Central memory CD8-positive, alpha-beta T cell (primary cell): ENCODE results near the gene TOMM40.
"Not testable (repeated sequence)": the region's sequence is repeated elsewhere in the genome, so short reads cannot be mapped to it uniquely, and the experiment has no call there.

Experiments
- ATAC-seq: fragments of 150-1000 bp; cut with Tn5 transposase; replicated peaks from 2 replicates; pipeline ENCODE4 v1.10.0; 2022; ENCODE audit warnings: mild to moderate bottlenecking, moderate FRiP score, moderate number of reproducible peaks; ENCODE audit not compliant: poor library complexity, severe bottlenecking; ENCODE audit errors: extremely low read depth
- DNase-seq, 2 donors: peaks; one replicate each; pipeline ENCODE4 v3.0.0; 2021; ENCODE audit warnings: low spot score in 2 of 2
- H3K27ac Mint-ChIP-seq: one replicate; pipeline ENCODE4 v1.8.0; 2022; ENCODE audit warnings: low read depth, mild to moderate bottlenecking, moderate library complexity, mixed read lengths
- H3K27me3 Mint-ChIP-seq: one replicate; pipeline ENCODE4 v1.8.0; 2022; ENCODE audit warnings: mixed read lengths
- H3K36me3 Mint-ChIP-seq: one replicate; pipeline ENCODE4 v1.8.0; 2022; ENCODE audit warnings: mild to moderate bottlenecking, moderate library complexity, mixed read lengths; ENCODE audit not compliant: insufficient read depth
- H3K4me1 Mint-ChIP-seq: one replicate; pipeline ENCODE4 v1.8.0; 2022; ENCODE audit warnings: mixed read lengths
- H3K4me3 Mint-ChIP-seq: one replicate; pipeline ENCODE4 v1.8.0; 2022; ENCODE audit warnings: mild to moderate bottlenecking, moderate library complexity, mixed read lengths
- H3K9me3 Mint-ChIP-seq: one replicate; pipeline ENCODE4 v1.8.0; 2022; ENCODE audit warnings: mixed read lengths

The TOMM40 gene

DNA sequence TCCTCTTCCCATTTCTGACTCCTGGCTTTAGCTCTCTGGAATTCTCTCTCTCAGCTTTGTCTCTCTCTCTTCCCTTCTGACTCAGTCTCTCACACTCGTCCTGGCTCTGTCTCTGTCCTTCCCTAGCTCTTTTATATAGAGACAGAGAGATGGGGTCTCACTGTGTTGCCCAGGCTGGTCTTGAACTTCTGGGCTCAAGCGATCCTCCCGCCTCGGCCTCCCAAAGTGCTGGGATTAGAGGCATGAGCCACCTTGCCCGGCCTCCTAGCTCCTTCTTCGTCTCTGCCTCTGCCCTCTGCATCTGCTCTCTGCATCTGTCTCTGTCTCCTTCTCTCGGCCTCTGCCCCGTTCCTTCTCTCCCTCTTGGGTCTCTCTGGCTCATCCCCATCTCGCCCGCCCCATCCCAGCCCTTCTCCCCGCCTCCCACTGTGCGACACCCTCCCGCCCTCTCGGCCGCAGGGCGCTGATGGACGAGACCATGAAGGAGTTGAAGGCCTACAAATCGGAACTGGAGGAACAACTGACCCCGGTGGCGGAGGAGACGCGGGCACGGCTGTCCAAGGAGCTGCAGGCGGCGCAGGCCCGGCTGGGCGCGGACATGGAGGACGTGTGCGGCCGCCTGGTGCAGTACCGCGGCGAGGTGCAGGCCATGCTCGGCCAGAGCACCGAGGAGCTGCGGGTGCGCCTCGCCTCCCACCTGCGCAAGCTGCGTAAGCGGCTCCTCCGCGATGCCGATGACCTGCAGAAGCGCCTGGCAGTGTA, 17.2 kb downstream of the TOMM40 start:
- Mint-ChIP-seq H3K4me3 (no peak overlapping the region), H3K27me3 (peaks cover 55% of the 10 kb centered on the region), H3K36me3 (peaks cover 6% of the 10 kb centered on the region), H3K4me1 (peaks cover 6% of the 10 kb centered on the region), H3K27ac (no peak overlapping the region), H3K9me3 (no peaks in the 10 kb centered on the region)
- DNase-seq (no peak), ATAC-seq (no peak)

DNA sequence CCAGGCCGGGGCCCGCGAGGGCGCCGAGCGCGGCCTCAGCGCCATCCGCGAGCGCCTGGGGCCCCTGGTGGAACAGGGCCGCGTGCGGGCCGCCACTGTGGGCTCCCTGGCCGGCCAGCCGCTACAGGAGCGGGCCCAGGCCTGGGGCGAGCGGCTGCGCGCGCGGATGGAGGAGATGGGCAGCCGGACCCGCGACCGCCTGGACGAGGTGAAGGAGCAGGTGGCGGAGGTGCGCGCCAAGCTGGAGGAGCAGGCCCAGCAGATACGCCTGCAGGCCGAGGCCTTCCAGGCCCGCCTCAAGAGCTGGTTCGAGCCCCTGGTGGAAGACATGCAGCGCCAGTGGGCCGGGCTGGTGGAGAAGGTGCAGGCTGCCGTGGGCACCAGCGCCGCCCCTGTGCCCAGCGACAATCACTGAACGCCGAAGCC, 17.8 kb downstream of the TOMM40 start:
- Mint-ChIP-seq H3K27ac (no peak overlapping the region), H3K27me3 (peaks cover 60% of the 10 kb centered on the region), H3K4me3 (no peak overlapping the region), H3K9me3 (no peaks in the 10 kb centered on the region), H3K4me1 (peaks cover 6% of the 10 kb centered on the region), H3K36me3 (peaks cover 4% of the 10 kb centered on the region)
- ATAC-seq (no peak), DNase-seq (no peak)

DNA sequence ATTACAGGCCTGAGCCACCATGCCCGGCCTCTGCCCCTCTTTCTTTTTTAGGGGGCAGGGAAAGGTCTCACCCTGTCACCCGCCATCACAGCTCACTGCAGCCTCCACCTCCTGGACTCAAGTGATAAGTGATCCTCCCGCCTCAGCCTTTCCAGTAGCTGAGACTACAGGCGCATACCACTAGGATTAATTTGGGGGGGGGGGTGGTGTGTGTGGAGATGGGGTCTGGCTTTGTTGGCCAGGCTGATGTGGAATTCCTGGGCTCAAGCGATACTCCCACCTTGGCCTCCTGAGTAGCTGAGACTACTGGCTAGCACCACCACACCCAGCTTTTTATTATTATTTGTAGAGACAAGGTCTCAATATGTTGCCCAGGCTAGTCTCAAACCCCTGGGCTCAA, 18.7 kb downstream of the TOMM40 start:
- Mint-ChIP-seq H3K4me1 (peaks cover 14% of the 10 kb centered on the region), H3K4me3 (no peak overlapping the region), H3K9me3 (no peaks in the 10 kb centered on the region), H3K27me3 (peaks cover 70% of the 10 kb centered on the region), H3K36me3 (peaks cover 2% of the 10 kb centered on the region), H3K27ac (no peak overlapping the region)
- ATAC-seq = no peak
- no peak for DNase-seq

DNA sequence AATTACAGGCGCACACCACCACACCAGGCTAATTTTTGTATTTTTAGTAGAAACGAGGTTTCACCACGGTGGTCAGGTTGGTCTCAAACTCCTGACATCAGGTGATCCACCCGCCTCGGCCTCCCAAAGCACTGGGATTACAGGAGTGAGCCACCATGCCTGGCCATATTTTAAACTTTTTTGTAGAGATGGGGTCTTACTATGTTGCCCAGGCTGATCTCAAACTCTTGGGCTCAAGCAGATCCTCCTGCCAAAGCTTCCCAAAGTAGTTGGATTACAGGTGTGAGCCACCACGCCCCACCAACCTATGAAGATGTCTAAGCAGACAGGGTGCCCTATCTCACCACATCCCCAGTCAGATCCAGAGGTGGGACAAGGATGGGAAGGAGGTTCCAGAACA, 20.8 kb downstream of the TOMM40 start:
- ATAC-seq, H3K4me3 Mint-ChIP-seq, H3K27ac Mint-ChIP-seq, H3K9me3 Mint-ChIP-seq, DNase-seq, H3K36me3 Mint-ChIP-seq: not testable (repeated sequence)
- H3K27me3 Mint-ChIP-seq = peaks cover 55% of the 10 kb centered on the region
- H3K4me1 Mint-ChIP-seq = peaks cover 11% of the 10 kb centered on the region

DNA sequence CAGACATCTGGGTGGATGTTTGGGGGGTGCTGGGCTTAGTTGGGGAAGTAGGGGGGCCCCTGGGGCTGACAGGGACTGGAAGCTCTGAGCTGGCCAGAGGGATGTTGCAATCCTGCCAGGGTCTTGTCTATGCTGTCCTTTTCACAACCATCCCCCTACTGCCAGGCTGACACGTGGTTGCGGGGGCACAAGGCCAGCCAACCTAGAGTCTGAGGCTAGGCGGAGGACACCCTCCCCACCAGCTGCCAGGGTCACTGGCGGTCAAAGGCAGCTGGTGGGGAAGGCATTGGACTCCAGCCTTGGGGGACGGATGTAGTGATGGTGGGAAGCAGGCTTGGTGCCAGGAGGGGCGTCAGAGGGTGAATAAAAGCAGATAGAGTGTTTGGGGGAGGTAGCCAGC, 21.8 kb downstream of the TOMM40 start:
- Mint-ChIP-seq H3K27me3 (peaks cover 46% of the 10 kb centered on the region), H3K36me3 (no peaks in the 10 kb centered on the region), H3K4me1 (peaks cover 11% of the 10 kb centered on the region), H3K27ac (no peak overlapping the region), H3K4me3 (no peak overlapping the region), H3K9me3 (no peaks in the 10 kb centered on the region)
- DNase-seq = no peak
- ATAC-seq = no peak

DNA sequence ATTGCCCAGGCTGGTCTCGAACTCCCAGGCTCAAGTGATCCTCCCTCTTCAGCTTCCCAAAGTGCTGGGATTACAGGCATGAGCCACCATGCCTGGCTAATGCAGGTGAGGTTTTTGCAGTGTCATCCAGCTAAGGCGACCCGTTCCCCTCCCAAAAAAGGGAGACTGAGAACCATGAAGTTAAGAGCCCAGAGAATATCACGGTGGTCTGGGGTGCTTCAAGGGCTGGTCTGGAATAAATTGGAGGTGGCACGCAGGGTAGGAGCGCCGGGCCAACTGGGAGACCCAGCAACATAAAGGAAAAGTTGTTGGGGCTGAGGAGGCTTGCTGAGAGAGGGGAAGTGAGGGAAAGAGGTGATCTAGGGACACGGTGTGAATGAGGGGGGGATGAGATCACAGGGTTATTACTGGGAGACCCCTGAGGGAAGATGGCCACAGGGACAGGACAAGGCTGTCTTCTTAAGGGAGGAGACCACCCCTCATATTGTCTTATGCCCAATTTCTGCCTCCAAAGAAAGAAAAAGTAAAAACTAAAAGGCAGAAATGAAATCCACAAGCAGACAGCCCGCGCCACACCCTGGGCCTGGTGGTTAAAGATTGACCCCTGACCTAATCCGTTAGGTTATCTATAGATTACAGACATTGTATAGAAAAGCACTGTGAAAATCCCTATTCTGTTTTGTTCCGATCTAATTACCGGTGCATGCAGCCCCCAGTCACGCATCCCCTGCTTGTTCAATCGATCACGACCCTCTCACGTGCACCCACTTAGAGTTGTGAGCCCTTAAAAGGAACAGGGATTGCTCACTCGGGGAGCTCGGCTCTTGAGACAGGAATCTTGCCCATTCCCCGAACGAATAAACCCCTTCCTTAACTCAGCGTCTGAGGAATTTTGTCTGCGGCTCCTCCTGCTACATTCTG, 22.7 kb downstream of the TOMM40 start:
- not testable (repeated sequence) for H3K36me3 Mint-ChIP-seq, DNase-seq, ATAC-seq, H3K27ac Mint-ChIP-seq, H3K9me3 Mint-ChIP-seq
- Mint-ChIP-seq H3K4me3 (peak overlapping the region; percentile 84), H3K4me1 (peaks cover 11% of the 10 kb centered on the region), H3K27me3 (peaks cover 46% of the 10 kb centered on the region)

DNA sequence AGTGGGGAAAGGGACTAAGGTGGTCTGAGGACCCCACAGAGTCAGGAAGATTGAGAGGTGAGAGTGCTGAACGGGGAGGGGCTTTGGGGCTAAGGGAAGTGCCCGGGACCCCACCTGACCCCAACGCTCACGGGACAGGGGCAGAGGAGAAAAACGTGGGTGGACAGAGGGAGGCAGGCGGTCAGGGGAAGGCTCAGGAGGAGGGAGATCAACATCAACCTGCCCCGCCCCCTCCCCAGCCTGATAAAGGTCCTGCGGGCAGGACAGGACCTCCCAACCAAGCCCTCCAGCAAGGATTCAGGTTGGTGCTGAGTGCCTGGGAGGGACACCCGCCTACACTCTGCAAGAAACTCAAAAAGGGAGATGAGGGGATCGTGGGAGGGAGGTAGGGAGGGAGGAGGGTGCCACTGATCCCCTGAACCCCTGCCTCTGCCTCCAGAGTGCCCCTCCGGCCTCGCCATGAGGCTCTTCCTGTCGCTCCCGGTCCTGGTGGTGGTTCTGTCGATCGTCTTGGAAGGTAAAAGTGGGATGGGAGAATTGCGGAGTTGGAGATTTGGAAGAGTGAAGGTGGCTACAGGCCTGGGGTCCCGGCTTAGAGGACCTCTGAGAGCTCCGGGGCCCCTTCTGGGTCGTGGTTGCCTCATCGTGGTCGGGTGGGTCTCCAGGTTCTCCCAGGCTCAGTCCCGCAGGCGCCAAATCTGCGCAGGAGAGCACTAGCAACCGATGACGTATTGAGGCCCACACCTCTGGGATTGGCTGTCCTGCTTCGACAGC, 23.6 kb downstream of the TOMM40 start, which contains the start of gene APOC1:
Gene APOC1 (plus strand): TSS at position 176 of the 774 bp plus-strand sequence. CDS start 284 bp downstream, at position 460.
- not testable (repeated sequence) for H3K9me3 Mint-ChIP-seq, H3K27ac Mint-ChIP-seq, H3K36me3 Mint-ChIP-seq
- H3K27me3 Mint-ChIP-seq = peaks cover 46% of the 10 kb centered on the region
- ATAC-seq = peak; percentile 83
- H3K4me1 Mint-ChIP-seq = peaks cover 11% of the 10 kb centered on the region
- peak; percentile 45 to 49 for DNase-seq
- peak within 1 kb of the TSS; percentile 84 for H3K4me3 Mint-ChIP-seq

DNA sequence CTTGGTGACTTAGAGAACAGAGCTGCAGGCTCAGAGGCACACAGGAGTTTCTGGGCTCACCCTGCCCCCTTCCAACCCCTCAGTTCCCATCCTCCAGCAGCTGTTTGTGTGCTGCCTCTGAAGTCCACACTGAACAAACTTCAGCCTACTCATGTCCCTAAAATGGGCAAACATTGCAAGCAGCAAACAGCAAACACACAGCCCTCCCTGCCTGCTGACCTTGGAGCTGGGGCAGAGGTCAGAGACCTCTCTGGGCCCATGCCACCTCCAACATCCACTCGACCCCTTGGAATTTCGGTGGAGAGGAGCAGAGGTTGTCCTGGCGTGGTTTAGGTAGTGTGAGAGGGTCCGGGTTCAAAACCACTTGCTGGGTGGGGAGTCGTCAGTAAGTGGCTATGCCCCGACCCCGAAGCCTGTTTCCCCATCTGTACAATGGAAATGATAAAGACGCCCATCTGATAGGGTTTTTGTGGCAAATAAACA, 33.2 kb downstream of the TOMM40 start:
- H3K9me3 Mint-ChIP-seq = no peaks in the 10 kb centered on the region
- ATAC-seq (no peak), DNase-seq (no peak)
- H3K4me1 Mint-ChIP-seq = peaks cover 6% of the 10 kb centered on the region
- no peak overlapping the region for H3K27ac Mint-ChIP-seq
- no peak overlapping the region for H3K4me3 Mint-ChIP-seq
- H3K36me3 Mint-ChIP-seq = no peaks in the 10 kb centered on the region
- peaks cover 36% of the 10 kb centered on the region for H3K27me3 Mint-ChIP-seq

DNA sequence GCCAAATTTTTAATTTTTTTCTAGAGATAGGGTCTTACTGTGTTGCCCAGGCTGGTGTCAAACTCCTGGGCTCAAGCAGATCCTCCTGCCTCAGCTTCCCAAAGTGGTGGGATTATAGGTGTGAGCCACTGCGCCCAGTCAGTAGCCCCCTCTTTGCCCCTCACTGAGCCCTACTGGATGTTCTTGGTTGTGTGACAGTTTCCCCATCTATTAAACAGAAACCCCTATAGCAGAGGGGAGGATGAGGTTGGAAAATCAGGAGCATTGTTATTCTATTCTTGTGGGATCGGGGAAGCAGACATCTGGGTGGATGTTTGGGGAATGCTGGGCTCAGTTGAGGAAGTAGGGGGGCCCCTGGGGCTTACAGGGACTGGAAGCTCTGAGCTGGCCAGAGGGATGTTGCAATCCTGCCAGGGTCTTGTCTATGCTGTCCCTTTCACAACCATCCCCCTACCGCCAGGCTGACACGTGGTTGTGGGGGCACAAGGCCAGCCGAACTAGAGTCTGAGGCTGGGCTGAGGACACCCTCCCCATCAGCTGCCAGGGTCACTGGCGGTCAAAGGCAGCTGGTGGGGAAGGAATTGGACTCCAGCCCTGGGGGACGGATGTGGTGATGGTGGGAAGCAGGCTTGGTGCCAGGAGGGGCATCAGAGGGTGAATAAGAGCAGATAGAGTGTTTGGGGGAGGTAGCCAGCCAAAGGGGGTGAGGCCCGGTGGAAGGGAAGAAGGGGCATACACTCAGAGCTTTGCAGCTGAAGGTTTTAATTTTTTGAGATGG, 34.2 kb downstream of the TOMM40 start:
- Mint-ChIP-seq H3K4me3 (no peak overlapping the region), H3K9me3 (no peaks in the 10 kb centered on the region)
- ATAC-seq = no peak

DNA sequence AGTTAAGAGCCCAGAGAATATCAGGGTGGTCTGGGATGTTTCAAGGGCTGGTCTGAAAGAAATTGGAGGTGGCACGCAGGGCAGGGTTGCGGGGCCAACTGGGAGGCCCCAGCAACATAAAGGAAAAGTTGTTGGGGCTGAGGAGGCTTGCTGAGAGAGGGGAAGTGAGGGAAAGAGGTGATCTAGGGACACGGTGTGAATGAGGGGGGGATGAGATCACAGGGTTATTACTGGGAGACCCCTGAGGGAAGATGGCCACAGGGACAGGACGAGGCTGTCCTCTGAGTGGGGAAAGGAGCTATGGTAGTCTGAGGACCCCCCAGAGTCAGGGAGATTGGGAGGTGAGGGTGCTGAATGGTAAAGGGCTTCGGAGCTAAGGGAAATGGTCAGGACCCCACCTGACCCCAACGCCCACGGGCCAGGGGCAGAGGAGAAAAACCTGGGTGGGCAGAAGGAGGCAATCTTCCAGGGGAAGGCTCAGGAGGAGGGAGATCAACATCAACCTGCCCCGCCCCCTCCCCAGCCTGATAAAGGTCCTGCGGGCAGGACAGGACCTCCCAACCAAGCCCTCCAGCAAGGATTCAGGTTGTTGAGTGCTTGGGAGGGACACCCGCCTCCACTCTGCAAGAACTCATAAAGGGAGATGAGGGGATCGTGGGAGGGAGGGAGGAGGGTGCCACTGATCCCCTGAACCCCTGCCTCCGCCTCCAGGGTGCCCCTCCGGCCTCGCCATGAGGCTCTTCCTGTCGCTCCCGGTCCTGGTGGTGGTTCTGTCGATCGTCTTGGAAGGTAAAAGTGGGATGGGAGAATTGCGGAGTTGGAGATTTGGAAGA, 35.4 kb downstream of the TOMM40 start:
- peaks cover 36% of the 10 kb centered on the region for H3K27me3 Mint-ChIP-seq
- H3K27ac Mint-ChIP-seq, H3K4me3 Mint-ChIP-seq, H3K9me3 Mint-ChIP-seq, ATAC-seq, H3K36me3 Mint-ChIP-seq, DNase-seq, H3K4me1 Mint-ChIP-seq: not testable (repeated sequence)

More for the DNA sequence above, 34.2 kb downstream of the TOMM40 start:
- Mint-ChIP-seq H3K36me3 (no peaks in the 10 kb centered on the region), H3K27me3 (peaks cover 36% of the 10 kb centered on the region), H3K4me1 (peaks cover 6% of the 10 kb centered on the region), H3K27ac (no peak overlapping the region)
- no peak for DNase-seq

DNA sequence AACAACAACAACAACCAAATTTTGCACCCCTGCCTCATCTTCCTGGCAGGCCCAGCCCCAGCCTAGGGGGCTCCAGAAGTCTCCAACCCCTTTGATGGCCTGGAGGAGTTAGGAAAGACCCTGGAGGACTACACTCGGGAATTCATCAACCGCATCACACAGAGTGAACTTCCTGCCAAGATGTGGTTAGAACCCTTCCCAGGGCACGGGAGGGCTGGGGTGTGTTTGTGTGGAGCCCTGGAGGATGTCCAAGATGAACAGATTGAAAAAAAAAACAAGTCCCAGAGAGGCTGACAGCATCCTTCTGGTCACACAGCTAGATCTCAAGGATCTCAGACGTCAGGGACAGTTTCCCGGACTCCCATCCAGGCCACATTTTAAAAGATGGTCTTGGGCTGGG, 36.7 kb downstream of the TOMM40 start:
- Mint-ChIP-seq H3K27ac (no peak overlapping the region), H3K4me3 (no peak overlapping the region), H3K4me1 (peaks cover 6% of the 10 kb centered on the region), H3K9me3 (no peaks in the 10 kb centered on the region), H3K27me3 (peaks cover 33% of the 10 kb centered on the region), H3K36me3 (no peaks in the 10 kb centered on the region)
- no peak for DNase-seq
- no peak for ATAC-seq
